ENCODE measurements around the gene AMOTL1.

GRCh38 chr11:94825481-94825880 lies 57.3 kb downstream of the AMOTL1 start:
- TF ChIP-seq TAF1 (IDR thresholded peaks at IDR 0.05; ENCODE audit: low read depth, low read length) (no peak), POLR2A (IDR thresholded peaks at IDR 0.05; ENCODE audit: low read depth, low read length) (no peak), POU2F2 (IDR thresholded peaks at IDR 0.05; ENCODE audit: low read depth, low read length) (no peak), POLR2AphosphoS5 (IDR thresholded peaks at IDR 0.05; ENCODE audit: low read depth, low read length) (no peak), SPI1 (IDR thresholded peaks at IDR 0.05; ENCODE audit: low read depth, low read length) (no peak)
